M059J (cell line): ENCODE results near the gene ANKRD17. TPM values are rescaled to one million over a fixed set of nuclear protein-coding genes. Genes with fewer than 3 reads are reported as not detected.
"Not testable (repeated sequence)": the region's sequence is repeated elsewhere in the genome, so short reads cannot be mapped to it uniquely, and the experiment has no call there.

Experiments used
- DNase-seq: peaks from one replicate; pipeline ENCODE4 v3.0.0-alpha.2; 2012; ENCODE audit warnings: low read depth
- total RNA-seq: library from RNA; depleted of rRNA; stranded (reverse); fragments of >200 nt; shearing (Covaris generic); gene quantifications from 2 replicates; pipeline ENCODE4 v1.2.3, GENCODE V29; 2014; rRNA removed

ANKRD17 gene
- 27.8 and 32.8 TPM in 2 replicates for total RNA-seq

GRCh38 chr4:73258686-73259570 lies at the start of gene ANKRD17:
ANKRD17 (minus strand) TSS chr4:73258798; CDS start chr4:73258668, 130 bp downstream.
- DNase-seq, result peak; percentile 88

GRCh38 chr4:73308286-73308685 lies 49.7 kb upstream of the ANKRD17 start:
- peak; percentile 14 for DNase-seq

GRCh38 chr4:73303711-73304110 lies 45.1 kb upstream of the ANKRD17 start:
- DNase-seq, result no peak

GRCh38 chr4:73299548-73300280 lies 41.1 kb upstream of the ANKRD17 start:
- no peak for DNase-seq

GRCh38 chr4:73292661-73293060 lies 34.1 kb upstream of the ANKRD17 start:
- not testable (repeated sequence) for DNase-seq

- DNase-seq, result no peak
These were observed 23.4 kb upstream of the ANKRD17 start for GRCh38 chr4:73281982-73282381.

GRCh38 chr4:73281396-73281795 lies 22.8 kb upstream of the ANKRD17 start:
- DNase-seq, result no peak

GRCh38 chr4:73277201-73277600 lies 18.6 kb upstream of the ANKRD17 start:
- no peak for DNase-seq

GRCh38 chr4:73275318-73275654 lies 16.7 kb upstream of the ANKRD17 start:
- DNase-seq, result no peak

- DNase-seq, result no peak
These were observed 14.2 kb upstream of the ANKRD17 start for GRCh38 chr4:73272816-73273215.

GRCh38 chr4:73267050-73267449 lies 8.5 kb upstream of the ANKRD17 start:
- DNase-seq, result no peak

GRCh38 chr4:73259571-73260090 lies 1.0 kb upstream of the ANKRD17 start:
- peak; percentile 45 for DNase-seq

GRCh38 chr4:73258436-73258685 lies 237 bp downstream of the ANKRD17 start:
- DNase-seq, result no peak

GRCh38 chr4:73257651-73258435 lies 755 bp downstream of the ANKRD17 start:
- peak; percentile 35 for DNase-seq

GRCh38 chr4:73257234-73257633 lies 1.4 kb downstream of the ANKRD17 start:
- peak; percentile 83 for DNase-seq

GRCh38 chr4:73255847-73256246 lies 2.8 kb downstream of the ANKRD17 start:
- not testable (repeated sequence) for DNase-seq

- no peak for DNase-seq
These were observed 6.6 kb downstream of the ANKRD17 start for GRCh38 chr4:73252001-73252400.

- DNase-seq, result no peak
These were observed 7.2 kb downstream of the ANKRD17 start for GRCh38 chr4:73251384-73251783.

GRCh38 chr4:73250642-73251041 lies 8.0 kb downstream of the ANKRD17 start:
- DNase-seq, result no peak

- no peak for DNase-seq
These were observed 9.8 kb downstream of the ANKRD17 start for GRCh38 chr4:73248821-73249220.

GRCh38 chr4:73248416-73248815 lies 10.2 kb downstream of the ANKRD17 start:
- DNase-seq, result no peak

- no peak for DNase-seq
These were observed 11.5 kb downstream of the ANKRD17 start for GRCh38 chr4:73247100-73247499.
